ENCODE measurements around the gene ZMIZ1. TPM values are rescaled to one million over a fixed set of nuclear protein-coding genes. Genes with fewer than 3 reads are reported as not detected.

The ZMIZ1 gene
- total RNA-seq, 6 donors from 2014 or later = 51.0 to 99.2 (median 91.8) TPM

GRCh38 chr10:79260811-79261740 is 192.3 kb downstream of the ZMIZ1 start:
- no peaks in the 10 kb centered on the region for H3K27me3 ChIP-seq
- 57 to 73% methylated on average over 19 to 24 of the region's 24 CpGs for WGBS, 2 donors
- no peak overlapping the region for H3K4me3 ChIP-seq
- peak overlapping the region in 3 of 4 donors; percentile 1 to 43 (median 13) for H3K27ac ChIP-seq
- ATAC-seq (ENCODE audit: low FRiP score in 2 of 2) (no peak), DNase-seq (peak in 1 of 2 donors; percentile 67)
- TF ChIP-seq EP300 (IDR thresholded peaks at IDR 0.05) = no peak
- peaks cover 34 to 69% (median 48%) of the 10 kb centered on the region in 4 donors for H3K4me1 ChIP-seq
- H3K9me3 ChIP-seq = no peaks in the 10 kb centered on the region
- peaks cover 0 to 18% (median 8%) of the 10 kb centered on the region in 4 donors for H3K36me3 ChIP-seq

- no peak for TF ChIP-seq POLR2A (IDR thresholded peaks at IDR 0.05)
- TF ChIP-seq EP300 (IDR thresholded peaks at IDR 0.05) = no peak
- TF ChIP-seq POLR2AphosphoS5 (IDR thresholded peaks at IDR 0.05) = no peak
- TF ChIP-seq CTCF (IDR thresholded peaks at IDR 0.05) = no peak
- Histone ChIP-seq H3K4me3 (no peak overlapping the region), H3K4me1 (peaks cover 45 to 75% (median 57%) of the 10 kb centered on the region in 4 donors), H3K27ac (no peak overlapping the region), H3K36me3 (peaks cover 0 to 10% (median 7%) of the 10 kb centered on the region in 4 donors), H3K27me3 (no peaks in the 10 kb centered on the region), H3K9me3 (no peaks in the 10 kb centered on the region)
- WGBS, 2 donors = 95 to 100% methylated on average over 3 of the region's 3 CpGs
- DNase-seq (no peak), ATAC-seq (ENCODE audit: low FRiP score in 2 of 2) (no peak)
Measured at GRCh38 chr10:79262131-79262530, 193.4 kb downstream of the ZMIZ1 start.

- DNase-seq (peak in 1 of 2 donors; percentile 47), ATAC-seq (ENCODE audit: low FRiP score in 2 of 2) (no peak)
- no peak overlapping the region for H3K4me3 ChIP-seq
- H3K9me3 ChIP-seq = no peaks in the 10 kb centered on the region
- peaks cover 51 to 85% (median 68%) of the 10 kb centered on the region in 4 donors for H3K4me1 ChIP-seq
- peak overlapping the region in 1 of 4 donors; percentile 11 for H3K27ac ChIP-seq
- H3K27me3 ChIP-seq = no peaks in the 10 kb centered on the region
- 83 to 85% methylated on average over 16 to 18 of the region's 18 CpGs for WGBS, 2 donors
- H3K36me3 ChIP-seq = peaks cover 0 to 8% (median 6%) of the 10 kb centered on the region in 4 donors
- no peak for TF ChIP-seq POLR2AphosphoS5 (IDR thresholded peaks at IDR 0.05)
- TF ChIP-seq POLR2A (IDR thresholded peaks at IDR 0.05) = no peak
- no peak for TF ChIP-seq EP300 (IDR thresholded peaks at IDR 0.05)
- no peak for TF ChIP-seq CTCF (IDR thresholded peaks at IDR 0.05)
Measured at GRCh38 chr10:79262959-79263746, 194.4 kb downstream of the ZMIZ1 start.

GRCh38 chr10:79263939-79264338 is 195.2 kb downstream of the ZMIZ1 start:
- Histone ChIP-seq H3K27ac (peak overlapping the region in 1 of 4 donors; percentile 11), H3K4me1 (peaks cover 59 to 91% (median 73%) of the 10 kb centered on the region in 4 donors), H3K9me3 (no peaks in the 10 kb centered on the region), H3K4me3 (no peak overlapping the region), H3K27me3 (no peaks in the 10 kb centered on the region), H3K36me3 (peaks cover 0 to 13% (median 7%) of the 10 kb centered on the region in 4 donors)
- WGBS, 2 donors = 67 to 87% methylated on average over 10 of the region's 10 CpGs
- TF ChIP-seq CTCF (IDR thresholded peaks at IDR 0.05) (no peak), POLR2AphosphoS5 (IDR thresholded peaks at IDR 0.05) (no peak), POLR2A (IDR thresholded peaks at IDR 0.05) (no peak), EP300 (IDR thresholded peaks at IDR 0.05) (no peak)
- ATAC-seq (ENCODE audit: low FRiP score in 2 of 2) = no peak
- DNase-seq = no peak

- peak in 1 of 2 donors; percentile 60 for DNase-seq
- H3K27ac ChIP-seq = peak overlapping the region; percentile 83 to 92 (median 88)
- H3K4me3 ChIP-seq = no peak overlapping the region
- peaks cover 66 to 94% (median 76%) of the 10 kb centered on the region in 4 donors for H3K4me1 ChIP-seq
- H3K9me3 ChIP-seq = no peaks in the 10 kb centered on the region
- TF ChIP-seq CTCF (IDR thresholded peaks at IDR 0.05) (no peak), POLR2A (IDR thresholded peaks at IDR 0.05) (no peak), EP300 (IDR thresholded peaks at IDR 0.05) (no peak), POLR2AphosphoS5 (IDR thresholded peaks at IDR 0.05) (no peak)
- WGBS, 2 donors = 67 to 90% methylated on average over 2 to 10 of the region's 10 CpGs
- no peak for ATAC-seq (ENCODE audit: low FRiP score in 2 of 2)
- H3K36me3 ChIP-seq = peaks cover 0 to 13% (median 9%) of the 10 kb centered on the region in 4 donors
- H3K27me3 ChIP-seq = no peaks in the 10 kb centered on the region
Measured at GRCh38 chr10:79264942-79265341, 196.2 kb downstream of the ZMIZ1 start.
